Keratinocyte (primary cell): ENCODE data around the gene CLIP4.

Source experiments
- EZH2 ChIP-seq: IDR thresholded peaks from one replicate; pipeline ENCODE4 v1.6.1; 2012; ENCODE audit warnings: inconsistent platforms, mild to moderate bottlenecking, low read length, moderate library complexity
- TF ChIP-seq, protein P1 (sequence below), 3 experiments: IDR thresholded peaks in 1 of 3; conservative IDR thresholded peaks in 1 of 3; optimal IDR thresholded peaks in 1 of 3; 2 replicates in 2 of 3; 3 replicates in 1 of 3; pipeline versions ENCODE3 to v1.5.1; 2011; ENCODE audit warnings: low read length in 3 of 3, mild to moderate bottlenecking in 3 of 3, moderate library complexity in 2 of 3, control low read depth in 1 of 3, inconsistent platforms in 1 of 3; ENCODE audit not compliant: insufficient read depth in 2 of 3; ENCODE audit errors: extremely low read depth in 1 of 3

DNA sequence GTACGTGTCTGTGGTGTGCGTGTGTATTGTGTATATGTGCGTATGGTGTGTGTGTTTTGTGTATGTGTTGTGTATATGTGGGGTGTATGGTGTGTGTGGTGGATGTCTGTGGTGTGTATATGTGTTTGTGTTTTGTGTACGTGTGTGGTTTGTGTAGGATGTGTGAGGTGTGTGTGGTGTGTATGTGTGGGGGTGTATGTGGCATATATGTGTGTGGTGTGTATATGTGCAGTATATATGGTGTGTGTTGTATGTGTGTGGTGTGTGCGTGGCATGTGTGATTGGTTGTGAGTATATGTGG is 101.3 kb downstream of the CLIP4 start:
- TF ChIP-seq, protein P1, sequence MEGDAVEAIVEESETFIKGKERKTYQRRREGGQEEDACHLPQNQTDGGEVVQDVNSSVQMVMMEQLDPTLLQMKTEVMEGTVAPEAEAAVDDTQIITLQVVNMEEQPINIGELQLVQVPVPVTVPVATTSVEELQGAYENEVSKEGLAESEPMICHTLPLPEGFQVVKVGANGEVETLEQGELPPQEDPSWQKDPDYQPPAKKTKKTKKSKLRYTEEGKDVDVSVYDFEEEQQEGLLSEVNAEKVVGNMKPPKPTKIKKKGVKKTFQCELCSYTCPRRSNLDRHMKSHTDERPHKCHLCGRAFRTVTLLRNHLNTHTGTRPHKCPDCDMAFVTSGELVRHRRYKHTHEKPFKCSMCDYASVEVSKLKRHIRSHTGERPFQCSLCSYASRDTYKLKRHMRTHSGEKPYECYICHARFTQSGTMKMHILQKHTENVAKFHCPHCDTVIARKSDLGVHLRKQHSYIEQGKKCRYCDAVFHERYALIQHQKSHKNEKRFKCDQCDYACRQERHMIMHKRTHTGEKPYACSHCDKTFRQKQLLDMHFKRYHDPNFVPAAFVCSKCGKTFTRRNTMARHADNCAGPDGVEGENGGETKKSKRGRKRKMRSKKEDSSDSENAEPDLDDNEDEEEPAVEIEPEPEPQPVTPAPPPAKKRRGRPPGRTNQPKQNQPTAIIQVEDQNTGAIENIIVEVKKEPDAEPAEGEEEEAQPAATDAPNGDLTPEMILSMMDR (optimal IDR thresholded peaks at IDR 0.05 in 1 of 3, IDR thresholded peaks at IDR 0.05 in 1 of 3, conservative IDR thresholded peaks at IDR 0.05 in 1 of 3; ENCODE audit: extremely low read depth in 1 of 3, insufficient read depth in 2 of 3, low read length in 3 of 3), result no peak
- no peak for TF ChIP-seq EZH2
